ENCODE data around the gene THBS2. TPM values are rescaled to one million over a fixed set of nuclear protein-coding genes. Genes with fewer than 3 reads are reported as not detected.

Gene THBS2
- total and polyA plus RNA-seq, 2 donors: 22.8 to 140 TPM

GRCh38 chr6:169251371-169251802, 2.3 kb downstream of the THBS2 start:
- no peaks in the 10 kb centered on the region for H3K4me1 ChIP-seq (ENCODE audit: insufficient read depth)
- DNase-seq (ENCODE audit: extremely low spot score): no peak
- H3K36me3 ChIP-seq (ENCODE audit: insufficient read depth): no peaks in the 10 kb centered on the region
- H3K27ac ChIP-seq (ENCODE audit: low read depth): peak overlapping the region; percentile 25
- H3K4me3 ChIP-seq (ENCODE audit: low read depth, low read length): peak overlapping the region; percentile 38
- 26% methylated on average over 6 of the region's 6 CpGs for WGBS

GRCh38 chr6:169250660-169251059, 3.0 kb downstream of the THBS2 start:
- 36% methylated on average over 5 of the region's 5 CpGs for WGBS
- no peak overlapping the region for H3K4me3 ChIP-seq (ENCODE audit: low read depth, low read length)
- DNase-seq (ENCODE audit: extremely low spot score): no peak
- no peaks in the 10 kb centered on the region for H3K4me1 ChIP-seq (ENCODE audit: insufficient read depth)
- no peaks in the 10 kb centered on the region for H3K36me3 ChIP-seq (ENCODE audit: insufficient read depth)
- H3K27ac ChIP-seq (ENCODE audit: low read depth): no peak overlapping the region

GRCh38 chr6:169249057-169249456, 4.6 kb downstream of the THBS2 start:
- Histone ChIP-seq H3K27ac (ENCODE audit: low read depth) (no peak overlapping the region), H3K36me3 (ENCODE audit: insufficient read depth) (no peaks in the 10 kb centered on the region), H3K4me1 (ENCODE audit: insufficient read depth) (no peaks in the 10 kb centered on the region), H3K4me3 (ENCODE audit: low read depth, low read length) (no peak overlapping the region)
- DNase-seq (ENCODE audit: extremely low spot score): no peak
- WGBS: 94% methylated on average over 16 of the region's 16 CpGs

GRCh38 chr6:169248521-169248971, 5.1 kb downstream of the THBS2 start:
- WGBS: 98% methylated on average over 36 of the region's 36 CpGs
- H3K36me3 ChIP-seq (ENCODE audit: insufficient read depth): no peaks in the 10 kb centered on the region
- no peak overlapping the region for H3K27ac ChIP-seq (ENCODE audit: low read depth)
- no peak for DNase-seq (ENCODE audit: extremely low spot score)
- H3K4me1 ChIP-seq (ENCODE audit: insufficient read depth): no peaks in the 10 kb centered on the region
- H3K4me3 ChIP-seq (ENCODE audit: low read depth, low read length): no peak overlapping the region

- no peaks in the 10 kb centered on the region for H3K4me1 ChIP-seq (ENCODE audit: insufficient read depth)
- H3K4me3 ChIP-seq (ENCODE audit: low read depth, low read length): no peak overlapping the region
- H3K36me3 ChIP-seq (ENCODE audit: insufficient read depth): no peaks in the 10 kb centered on the region
- no peak overlapping the region for H3K27ac ChIP-seq (ENCODE audit: low read depth)
- no peak for DNase-seq (ENCODE audit: extremely low spot score)
- WGBS: 88% methylated on average over 8 of the region's 8 CpGs
These were observed 5.7 kb downstream of the THBS2 start for GRCh38 chr6:169247991-169248390.

- Histone ChIP-seq H3K27ac (ENCODE audit: low read depth) (no peak overlapping the region), H3K4me3 (ENCODE audit: low read depth, low read length) (no peak overlapping the region), H3K36me3 (ENCODE audit: insufficient read depth) (no peaks in the 10 kb centered on the region), H3K4me1 (ENCODE audit: insufficient read depth) (no peaks in the 10 kb centered on the region)
- 95% methylated on average over 4 of the region's 4 CpGs for WGBS
- no peak for DNase-seq (ENCODE audit: extremely low spot score)
These were observed 6.2 kb downstream of the THBS2 start for GRCh38 chr6:169247419-169247818.

- 80% methylated on average over 6 of the region's 6 CpGs for WGBS
- Histone ChIP-seq H3K27ac (ENCODE audit: low read depth) (no peak overlapping the region), H3K4me3 (ENCODE audit: low read depth, low read length) (no peak overlapping the region), H3K4me1 (ENCODE audit: insufficient read depth) (no peaks in the 10 kb centered on the region), H3K36me3 (ENCODE audit: insufficient read depth) (no peaks in the 10 kb centered on the region)
- no peak for DNase-seq (ENCODE audit: extremely low spot score)
These were observed 7.2 kb downstream of the THBS2 start for GRCh38 chr6:169246445-169246844.

GRCh38 chr6:169244684-169245383, 8.8 kb downstream of the THBS2 start:
- Histone ChIP-seq H3K4me3 (ENCODE audit: low read depth, low read length) (no peak overlapping the region), H3K27ac (ENCODE audit: low read depth) (no peak overlapping the region), H3K4me1 (ENCODE audit: insufficient read depth) (no peaks in the 10 kb centered on the region), H3K36me3 (ENCODE audit: insufficient read depth) (no peaks in the 10 kb centered on the region)
- WGBS: 94% methylated on average over 15 of the region's 15 CpGs
- DNase-seq (ENCODE audit: extremely low spot score): no peak

- Histone ChIP-seq H3K27ac (ENCODE audit: low read depth) (no peak overlapping the region), H3K4me3 (ENCODE audit: low read depth, low read length) (no peak overlapping the region), H3K4me1 (ENCODE audit: insufficient read depth) (no peaks in the 10 kb centered on the region), H3K36me3 (ENCODE audit: insufficient read depth) (no peaks in the 10 kb centered on the region)
- no peak for DNase-seq (ENCODE audit: extremely low spot score)
- WGBS: 74% methylated on average over 1 of the region's 1 CpG
These were observed 10.0 kb downstream of the THBS2 start for GRCh38 chr6:169243661-169244060.

GRCh38 chr6:169243186-169243585, 10.5 kb downstream of the THBS2 start:
- WGBS: 86% methylated on average over 11 of the region's 11 CpGs
- Histone ChIP-seq H3K36me3 (ENCODE audit: insufficient read depth) (no peaks in the 10 kb centered on the region), H3K4me3 (ENCODE audit: low read depth, low read length) (no peak overlapping the region), H3K27ac (ENCODE audit: low read depth) (no peak overlapping the region), H3K4me1 (ENCODE audit: insufficient read depth) (no peaks in the 10 kb centered on the region)
- no peak for DNase-seq (ENCODE audit: extremely low spot score)

- DNase-seq (ENCODE audit: extremely low spot score): no peak
- no peaks in the 10 kb centered on the region for H3K36me3 ChIP-seq (ENCODE audit: insufficient read depth)
- no peak overlapping the region for H3K27ac ChIP-seq (ENCODE audit: low read depth)
- WGBS: 92% methylated on average over 32 of the region's 32 CpGs
- H3K4me1 ChIP-seq (ENCODE audit: insufficient read depth): no peaks in the 10 kb centered on the region
- no peak overlapping the region for H3K4me3 ChIP-seq (ENCODE audit: low read depth, low read length)
These were observed 11.8 kb downstream of the THBS2 start for GRCh38 chr6:169241688-169242350.

GRCh38 chr6:169240591-169241390, 12.9 kb downstream of the THBS2 start:
- no peak for DNase-seq (ENCODE audit: extremely low spot score)
- no peak overlapping the region for H3K4me3 ChIP-seq (ENCODE audit: low read depth, low read length)

GRCh38 chr6:169240125-169240524, 13.5 kb downstream of the THBS2 start:
- no peak for DNase-seq (ENCODE audit: extremely low spot score)
- no peak overlapping the region for H3K27ac ChIP-seq (ENCODE audit: low read depth)
- WGBS: 75% methylated on average over 11 of the region's 11 CpGs

More at GRCh38 chr6:169240591-169241390, 12.9 kb downstream of the THBS2 start:
- no peak overlapping the region for H3K27ac ChIP-seq (ENCODE audit: low read depth)
- H3K4me1 ChIP-seq (ENCODE audit: insufficient read depth): no peaks in the 10 kb centered on the region
- no peaks in the 10 kb centered on the region for H3K36me3 ChIP-seq (ENCODE audit: insufficient read depth)
- WGBS: 93% methylated on average over 28 of the region's 28 CpGs

More at GRCh38 chr6:169240125-169240524, 13.5 kb downstream of the THBS2 start:
- Histone ChIP-seq H3K36me3 (ENCODE audit: insufficient read depth) (no peaks in the 10 kb centered on the region), H3K4me1 (ENCODE audit: insufficient read depth) (no peaks in the 10 kb centered on the region), H3K4me3 (ENCODE audit: low read depth, low read length) (no peak overlapping the region)
